HUES48 (cell line): Measurements from ENCODE around the gene PRKAG2.

ENCODE experiments used
- H3K27ac ChIP-seq: one replicate; pipeline ENCODE4 v1.7.0; 2013; ENCODE audit warnings: low read depth, low read length, inconsistent platforms
- H3K27me3 ChIP-seq: 2 replicates; pipeline ENCODE4 v1.6.1; 2013; ENCODE audit warnings: mild to moderate bottlenecking, low read length; ENCODE audit not compliant: control insufficient read depth, insufficient read depth
- H3K36me3 ChIP-seq: 2 replicates; pipeline ENCODE4 v1.6.1; 2013; ENCODE audit warnings: low read length; ENCODE audit not compliant: control insufficient read depth, insufficient read depth
- H3K4me1 ChIP-seq: 2 replicates; pipeline ENCODE4 v1.6.1; 2013; ENCODE audit warnings: mild to moderate bottlenecking, low read length; ENCODE audit not compliant: control insufficient read depth, insufficient read depth
- H3K4me3 ChIP-seq: 2 replicates; pipeline ENCODE4 v1.5.1; 2013; ENCODE audit warnings: mild to moderate bottlenecking, low read depth, low read length
- H3K9ac ChIP-seq: 2 replicates; pipeline ENCODE4 v1.6.1; 2013; ENCODE audit warnings: mild to moderate bottlenecking, low read depth, low read length, moderate library complexity
- H3K9me3 ChIP-seq: 2 replicates; pipeline ENCODE4 v1.6.1; 2013; ENCODE audit warnings: low read length; ENCODE audit not compliant: control insufficient read depth, insufficient read depth

PRKAG2 gene

DNA sequence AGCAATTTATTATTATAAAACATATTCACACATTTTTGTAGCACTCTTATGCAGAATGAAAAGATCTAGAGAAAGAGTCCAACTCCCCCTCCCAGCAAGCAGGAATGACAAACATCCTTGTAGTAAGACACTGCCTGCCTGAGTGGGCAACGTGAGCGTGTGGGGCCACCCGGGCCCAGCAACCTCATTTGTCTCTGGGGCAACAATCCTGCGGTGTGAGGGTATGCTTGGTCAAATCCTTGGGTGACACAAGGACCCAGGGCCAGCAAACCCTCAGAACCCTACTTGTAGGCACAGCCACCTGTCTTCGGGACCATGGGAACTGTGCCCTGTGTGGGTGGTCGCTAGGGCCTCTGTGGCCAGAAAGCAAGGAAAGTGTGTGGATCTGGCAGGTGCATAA, 367.9 kb downstream of the PRKAG2 start:
- Histone ChIP-seq H3K36me3 (no peaks in the 10 kb centered on the region), H3K4me1 (peaks cover 47% of the 10 kb centered on the region), H3K27me3 (no peaks in the 10 kb centered on the region), H3K4me3 (no peak overlapping the region), H3K9ac (no peak overlapping the region), H3K27ac (no peak overlapping the region), H3K9me3 (no peaks in the 10 kb centered on the region)

DNA sequence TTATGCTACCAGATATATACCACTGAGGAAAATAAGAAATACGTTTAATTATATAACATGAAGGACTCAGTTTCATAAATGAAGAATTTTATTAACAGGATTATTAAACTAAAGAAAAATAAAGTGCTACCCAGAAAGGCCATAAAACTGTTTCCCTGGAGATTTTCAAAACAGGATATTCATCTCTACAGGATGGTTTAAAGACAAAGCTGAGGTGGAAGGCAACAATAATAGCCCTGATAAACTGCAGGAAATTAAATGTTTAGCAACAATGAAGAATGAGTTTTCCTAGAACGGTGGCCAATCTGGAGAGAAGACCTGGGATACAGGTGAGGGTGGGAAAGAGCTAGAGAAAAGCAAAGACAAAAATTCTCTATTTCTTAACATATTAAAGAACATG, 369.1 kb downstream of the PRKAG2 start:
- no peak overlapping the region for H3K27ac ChIP-seq
- no peaks in the 10 kb centered on the region for H3K36me3 ChIP-seq
- no peak overlapping the region for H3K4me3 ChIP-seq
- no peaks in the 10 kb centered on the region for H3K9me3 ChIP-seq
- no peaks in the 10 kb centered on the region for H3K27me3 ChIP-seq
- H3K9ac ChIP-seq: no peak overlapping the region
- peaks cover 50% of the 10 kb centered on the region for H3K4me1 ChIP-seq

DNA sequence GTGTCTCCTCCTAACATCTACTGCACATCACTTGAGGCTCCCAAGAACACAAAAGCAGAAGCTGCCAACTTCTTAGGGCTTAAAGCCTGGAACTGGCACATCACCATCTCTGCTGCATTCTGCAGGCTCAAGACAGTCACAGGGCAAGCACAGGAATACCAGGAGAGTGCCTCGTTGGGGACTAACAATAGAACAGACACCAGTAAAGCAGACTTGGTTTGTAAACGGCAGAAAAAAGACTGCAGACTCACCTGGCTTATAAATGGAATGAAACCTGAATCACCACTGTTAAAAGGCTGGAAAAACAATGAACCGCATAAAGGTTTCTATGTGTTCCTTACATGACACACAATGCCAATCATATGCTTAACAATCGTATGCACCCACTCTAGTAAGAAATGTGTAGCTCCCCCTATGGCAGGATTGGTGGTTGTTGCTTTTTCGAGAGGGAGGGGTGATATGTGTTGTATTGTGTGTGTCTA, 370.0 kb downstream of the PRKAG2 start:
- H3K9me3 ChIP-seq: no peaks in the 10 kb centered on the region
- peaks cover 50% of the 10 kb centered on the region for H3K4me1 ChIP-seq
- peak overlapping the region; percentile 30 for H3K27ac ChIP-seq
- no peaks in the 10 kb centered on the region for H3K27me3 ChIP-seq
- no peak overlapping the region for H3K4me3 ChIP-seq
- H3K9ac ChIP-seq: no peak overlapping the region
- no peaks in the 10 kb centered on the region for H3K36me3 ChIP-seq
